MCF 10A (cell line): ENCODE measurements around the gene FER. TPM values are rescaled to one million over a fixed set of nuclear protein-coding genes. Genes with fewer than 3 reads are reported as not detected.
A peak's percentile ranks its signal among the peaks of the same experiment; 100 is the strongest.
"Not testable (repeated sequence)": the region's sequence is repeated elsewhere in the genome, so short reads cannot be mapped to it uniquely, and the experiment has no call there.

Experiments used
- Bru-seq: library from RNA; stranded (reverse); fragments of 400-500 nt; gene quantifications from one replicate; lab custom pipeline; 2021; lab: Mats Ljungman, UMichigan
- BruChase-seq, 2 experiments: library from RNA; stranded (reverse); fragments of 400-500 nt; gene quantifications; one replicate each; lab custom pipeline; 2021; lab: Mats Ljungman, UMichigan
- BruUV-seq: library from RNA; stranded (reverse); fragments of 400-500 nt; replicated peaks from 2 replicates; lab custom pipeline; 2021; lab: Mats Ljungman, UMichigan
- CTCF ChIA-PET: fragments of 300-600 bp; sonication (Branson Sonifier 250); formaldehyde crosslinking; extraction: SDS; loops from one replicate; lab custom pipeline; 2021; ENCODE audit warnings: antibody characterized with exemption, inconsistent platforms; lab: Yijun Ruan, JAX
- POLR2A ChIA-PET: fragments of 300-600, 350-650 bp; sonication (Branson Sonifier 250); formaldehyde crosslinking; extraction: SDS; loops from one replicate; lab custom pipeline; 2020; ENCODE audit warnings: antibody characterized with exemption, inconsistent platforms; lab: Yijun Ruan, JAX
- DNase-seq: peaks from one replicate; pipeline ENCODE4 v3.0.0-alpha.2; 2018; ENCODE audit not compliant: unreplicated experiment
- H3K27ac Mint-ChIP-seq: one replicate; pipeline ENCODE4 v1.8.0; 2022; ENCODE audit warnings: mild to moderate bottlenecking, low read depth, mixed read lengths; ENCODE audit not compliant: unreplicated experiment
- H3K27me3 Mint-ChIP-seq: one replicate; pipeline ENCODE4 v1.8.0; 2022; ENCODE audit warnings: mixed read lengths; ENCODE audit not compliant: insufficient read depth, unreplicated experiment
- H3K36me3 Mint-ChIP-seq: one replicate; pipeline ENCODE4 v1.8.0; 2022; ENCODE audit warnings: mild to moderate bottlenecking, moderate library complexity, mixed read lengths; ENCODE audit not compliant: insufficient read depth, unreplicated experiment
- H3K4me1 Mint-ChIP-seq: one replicate; pipeline ENCODE4 v1.8.0; 2022; ENCODE audit warnings: mixed read lengths; ENCODE audit not compliant: insufficient read depth, unreplicated experiment
- H3K4me3 Mint-ChIP-seq: one replicate; pipeline ENCODE4 v1.8.0; 2022; ENCODE audit warnings: mild to moderate bottlenecking, moderate library complexity, mixed read lengths; ENCODE audit not compliant: unreplicated experiment
- H3K9me3 Mint-ChIP-seq: one replicate; pipeline ENCODE4 v1.8.0; 2022; ENCODE audit warnings: mixed read lengths; ENCODE audit not compliant: unreplicated experiment
- intact Hi-C: fragments of 100-400 bp; cut with micrococcal nuclease; formaldehyde crosslinking; loops from 2 replicates; pipeline ENCODE4 v1.14.1; 2022
- long read RNA-seq: library from polyadenylated mRNA; stranded (forward); transcript quantifications from one replicate; pipeline ENCODE4 v2.0.0, GENCODE V29; 2022
- total RNA-seq: library from RNA; stranded (reverse); gene quantifications from 2 replicates; pipeline ENCODE4 v1.2.3, GENCODE V29; 2022
- TF ChIP-seq, protein P1 (sequence below): fragments of 200-600 bp; IDR thresholded peaks from one replicate; pipeline ENCODE4 v1.8.0; 2022; ENCODE audit warnings: antibody characterized with exemption, mild to moderate bottlenecking; ENCODE audit not compliant: unreplicated experiment

Gene FER
- 71.1 and 73.4 TPM in 2 replicates for total RNA-seq
- Bru-seq, nascent RNA = percentile 94 among the genes with signal in this experiment
- BruChase-seq, experiment 1, labeled RNA remaining after a 6-hour chase = percentile 85 among the genes with signal in this experiment
- BruChase-seq, experiment 2, labeled RNA remaining after a 2-hour chase = percentile 89 among the genes with signal in this experiment
- long read RNA-seq, full-length matches to known transcripts = 2 of 23 reads
- long read RNA-seq, partial matches to known transcripts = 5 of 23 reads
- long read RNA-seq, other reads (novel, unspliced or antisense) = 16 of 23 reads

DNA sequence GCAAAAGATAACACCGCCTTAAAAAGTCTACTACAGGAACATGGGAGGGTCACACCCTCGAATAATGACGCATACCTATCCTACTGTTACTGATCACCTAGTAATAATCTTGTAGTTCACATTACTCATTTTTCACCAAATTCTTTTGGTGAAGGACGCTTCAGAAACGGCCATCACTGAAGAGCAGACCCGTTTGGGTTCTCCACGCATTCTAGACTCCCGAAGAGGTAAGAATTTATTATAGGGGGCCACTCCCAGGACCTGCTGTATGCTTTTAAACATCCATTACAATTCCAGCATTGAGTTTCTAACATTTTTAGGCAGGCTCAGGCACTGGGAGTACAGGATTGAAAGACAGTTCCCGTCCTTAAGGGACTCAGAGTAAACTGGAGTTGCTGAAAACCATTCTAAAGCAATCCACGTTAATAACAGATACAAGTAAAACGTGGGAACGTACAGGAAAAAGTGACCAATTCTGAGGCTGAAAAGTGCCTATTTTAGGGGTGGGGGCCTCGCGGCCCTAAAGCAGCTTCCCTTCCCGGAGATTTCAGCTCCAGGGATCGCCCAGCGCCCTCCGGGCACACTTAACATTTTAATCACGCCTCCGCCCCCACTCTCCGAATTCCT lies at the start of gene FER:
Gene FER, plus strand, starts transcription at position 124 of the 627 bp plus-strand sequence. CDS start 50,286 bp downstream, outside the sequence.
- peak; percentile 88 for DNase-seq
- Mint-ChIP-seq H3K4me3 (peak within 1 kb of the TSS; percentile 87), H3K27me3 (no peaks in the 10 kb centered on the region), H3K9me3 (no peaks in the 10 kb centered on the region), H3K27ac (peak within 1 kb of the TSS; percentile 99), H3K36me3 (peaks cover 12% of the 10 kb centered on the region), H3K4me1 (peaks cover 5% of the 10 kb centered on the region)
- ChIA-PET POLR2A (interaction anchor here (0.6 to 5.1 kb wide), 36 partner anchors 10 to 1992 kb away, joined by 3 to 206 read pairs (median 4); partner anchors contain the start of genes FBXL17, PJA2 and SLC25A46), CTCF (interaction anchor here (0.6 to 1.4 kb wide), 5 partner anchors 19 to 744 kb away, joined by 3 to 4 read pairs (median 3); no protein-coding TSS in a partner anchor)
- TF ChIP-seq, protein P1, sequence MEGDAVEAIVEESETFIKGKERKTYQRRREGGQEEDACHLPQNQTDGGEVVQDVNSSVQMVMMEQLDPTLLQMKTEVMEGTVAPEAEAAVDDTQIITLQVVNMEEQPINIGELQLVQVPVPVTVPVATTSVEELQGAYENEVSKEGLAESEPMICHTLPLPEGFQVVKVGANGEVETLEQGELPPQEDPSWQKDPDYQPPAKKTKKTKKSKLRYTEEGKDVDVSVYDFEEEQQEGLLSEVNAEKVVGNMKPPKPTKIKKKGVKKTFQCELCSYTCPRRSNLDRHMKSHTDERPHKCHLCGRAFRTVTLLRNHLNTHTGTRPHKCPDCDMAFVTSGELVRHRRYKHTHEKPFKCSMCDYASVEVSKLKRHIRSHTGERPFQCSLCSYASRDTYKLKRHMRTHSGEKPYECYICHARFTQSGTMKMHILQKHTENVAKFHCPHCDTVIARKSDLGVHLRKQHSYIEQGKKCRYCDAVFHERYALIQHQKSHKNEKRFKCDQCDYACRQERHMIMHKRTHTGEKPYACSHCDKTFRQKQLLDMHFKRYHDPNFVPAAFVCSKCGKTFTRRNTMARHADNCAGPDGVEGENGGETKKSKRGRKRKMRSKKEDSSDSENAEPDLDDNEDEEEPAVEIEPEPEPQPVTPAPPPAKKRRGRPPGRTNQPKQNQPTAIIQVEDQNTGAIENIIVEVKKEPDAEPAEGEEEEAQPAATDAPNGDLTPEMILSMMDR = no peak
- TSS peak; percentile 90 for BruUV-seq
- intact Hi-C loops = loop anchor here (1.0 to 5.0 kb wide), 6 partner anchors 20 to 719 kb away; no protein-coding TSS in a partner anchor

DNA sequence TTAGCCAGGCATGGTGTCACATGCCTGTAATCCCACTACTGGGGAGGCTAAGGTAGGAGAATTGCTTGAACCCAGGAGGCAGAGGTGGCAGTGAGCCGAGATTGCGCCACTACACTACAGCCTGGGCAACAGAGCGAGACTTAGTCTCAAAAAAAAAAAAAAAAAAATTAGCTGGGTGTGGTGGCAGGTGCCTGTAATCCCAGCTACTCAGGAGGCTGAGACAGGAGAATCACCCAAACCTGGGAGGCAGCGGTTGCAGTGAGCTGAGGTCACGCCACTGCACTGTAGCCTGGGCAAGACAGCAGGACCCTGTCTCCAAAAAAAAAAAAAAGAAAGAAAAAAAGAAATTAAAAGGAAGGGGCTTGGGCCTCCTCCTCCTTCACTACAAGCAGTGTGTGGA lies 47.3 kb upstream of the FER start:
- H3K4me1 Mint-ChIP-seq, H3K27ac Mint-ChIP-seq, H3K9me3 Mint-ChIP-seq, H3K36me3 Mint-ChIP-seq, CTCF ChIA-PET, H3K27me3 Mint-ChIP-seq, DNase-seq, H3K4me3 Mint-ChIP-seq, intact Hi-C loops, BruUV-seq: not testable (repeated sequence)
- POLR2A ChIA-PET = interaction anchor here (0.8 to 1.1 kb wide), 3 partner anchors 22 to 47 kb away, joined by 3 to 4 read pairs (median 4); partner anchors contain the start of gene FER

DNA sequence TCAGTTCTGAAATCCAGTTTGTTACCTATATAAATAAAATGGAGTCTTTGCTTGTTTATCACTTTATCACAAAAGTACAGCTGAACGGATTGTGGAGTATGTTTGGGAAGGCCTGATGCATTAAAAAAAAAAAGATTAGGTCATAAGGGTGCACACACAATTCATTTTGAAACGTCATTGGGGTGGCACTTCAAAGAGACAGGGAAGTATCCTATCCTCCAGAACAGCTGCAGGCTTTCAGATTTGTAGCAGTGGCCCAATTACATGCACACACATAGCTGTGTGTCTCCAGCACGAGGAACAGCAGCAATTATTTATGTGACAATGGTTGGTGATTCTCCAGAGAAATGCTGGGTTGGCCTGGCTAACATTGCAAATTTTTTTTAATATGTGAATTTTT lies 46.8 kb upstream of the FER start:
- Mint-ChIP-seq H3K27me3 (no peaks in the 10 kb centered on the region), H3K9me3 (no peaks in the 10 kb centered on the region), H3K27ac (no peak overlapping the region), H3K4me1 (no peaks in the 10 kb centered on the region), H3K36me3 (no peaks in the 10 kb centered on the region), H3K4me3 (no peak overlapping the region)
- ChIA-PET POLR2A (interaction anchor here (0.8 to 1.1 kb wide), 3 partner anchors 22 to 46 kb away, joined by 3 to 4 read pairs (median 4); partner anchors contain the start of gene FER), CTCF (no interaction called here)
- BruUV-seq = no TSS peak
- no peak for DNase-seq
- TF ChIP-seq, protein P1 = no peak
- intact Hi-C loops = no loop called here

DNA sequence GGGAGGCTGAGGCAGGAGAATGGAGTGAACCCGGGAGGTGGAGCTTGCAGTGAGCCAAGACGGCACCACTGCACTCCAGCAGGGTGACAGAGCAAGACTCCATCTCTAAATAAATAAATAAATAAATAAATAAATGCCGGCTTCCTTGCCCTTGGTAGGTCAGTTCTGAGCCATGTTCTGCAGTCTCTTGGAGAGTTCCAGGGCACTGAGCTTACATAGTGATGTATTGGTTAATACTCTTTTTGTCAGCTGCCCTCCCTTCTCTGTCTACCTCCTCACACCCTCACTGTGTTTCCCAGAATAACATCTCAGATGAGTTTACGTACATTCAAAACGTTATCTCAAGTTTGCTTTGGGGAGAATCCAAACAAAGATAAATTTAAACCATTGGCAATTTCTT lies 45.2 kb upstream of the FER start:
- no peaks in the 10 kb centered on the region for H3K9me3 Mint-ChIP-seq
- POLR2A ChIA-PET = interaction anchor here (1.0 kb wide), 1 partner anchor 25 kb away, joined by 4 read pairs; no protein-coding TSS in a partner anchor
- TF ChIP-seq, protein P1 = no peak
- CTCF ChIA-PET = interaction anchor here (0.5 kb wide), 1 partner anchor 24 kb away, joined by 3 read pairs; no protein-coding TSS in a partner anchor
- no peak for DNase-seq
- no peak overlapping the region for H3K27ac Mint-ChIP-seq
- H3K4me1 Mint-ChIP-seq = no peaks in the 10 kb centered on the region
- BruUV-seq = no TSS peak
- no peaks in the 10 kb centered on the region for H3K36me3 Mint-ChIP-seq
- H3K27me3 Mint-ChIP-seq = no peaks in the 10 kb centered on the region
- intact Hi-C loops = no loop called here
- H3K4me3 Mint-ChIP-seq = no peak overlapping the region
